ENCODE results near the gene ADGRF5.
"Not testable (repeated sequence)": the region's sequence is repeated elsewhere in the genome, so short reads cannot be mapped to it uniquely, and the experiment has no call there.

ADGRF5 gene

GRCh38 chr6:46850792-46851191 lies 70.9 kb downstream of the ADGRF5 start:
- no peak overlapping the region for H3K4me3 ChIP-seq (ENCODE audit: low read length)
- no peak for DNase-seq (ENCODE audit: low read depth)
- no peak for TF ChIP-seq CTCF (conservative IDR thresholded peaks at IDR 0.05; ENCODE audit: low read depth, low read length)

- DNase-seq (ENCODE audit: low read depth): no peak
- TF ChIP-seq CTCF (conservative IDR thresholded peaks at IDR 0.05; ENCODE audit: low read depth, low read length): no peak
- no peak overlapping the region for H3K4me3 ChIP-seq (ENCODE audit: low read length)
These were observed 72.4 kb downstream of the ADGRF5 start for GRCh38 chr6:46849361-46849690.

- peak; percentile 12 for DNase-seq (ENCODE audit: low read depth)
- peak; percentile 87 for TF ChIP-seq CTCF (conservative IDR thresholded peaks at IDR 0.05; ENCODE audit: low read depth, low read length)
- no peak overlapping the region for H3K4me3 ChIP-seq (ENCODE audit: low read length)
These were observed 72.9 kb downstream of the ADGRF5 start for GRCh38 chr6:46848684-46849360.

GRCh38 chr6:46845126-46845525 lies 76.6 kb downstream of the ADGRF5 start:
- DNase-seq (ENCODE audit: low read depth): no peak
- no peak for TF ChIP-seq CTCF (conservative IDR thresholded peaks at IDR 0.05; ENCODE audit: low read depth, low read length)
- no peak overlapping the region for H3K4me3 ChIP-seq (ENCODE audit: low read length)

- H3K4me3 ChIP-seq (ENCODE audit: low read length); DNase-seq (ENCODE audit: low read depth): not testable (repeated sequence)
These were observed 79.4 kb downstream of the ADGRF5 start for GRCh38 chr6:46842252-46842846.

GRCh38 chr6:46838033-46838432 lies 83.7 kb downstream of the ADGRF5 start:
- no peak overlapping the region for H3K4me3 ChIP-seq (ENCODE audit: low read length)
- DNase-seq (ENCODE audit: low read depth): no peak
- no peak for TF ChIP-seq CTCF (conservative IDR thresholded peaks at IDR 0.05; ENCODE audit: low read depth, low read length)

- not testable (repeated sequence) for DNase-seq (ENCODE audit: low read depth)
These were observed 86.7 kb downstream of the ADGRF5 start for GRCh38 chr6:46834991-46835390.

GRCh38 chr6:46834257-46834916 lies 87.4 kb downstream of the ADGRF5 start:
- H3K4me3 ChIP-seq (ENCODE audit: low read length); DNase-seq (ENCODE audit: low read depth): not testable (repeated sequence)

More at GRCh38 chr6:46834991-46835390, 86.7 kb downstream of the ADGRF5 start:
- H3K4me3 ChIP-seq (ENCODE audit: low read length): not testable (repeated sequence)

Data from retinal pigment epithelial cell (primary cell).